ENCODE measurements around the gene SMIM36. TPM values are rescaled to one million over a fixed set of nuclear protein-coding genes. Genes with fewer than 3 reads are reported as not detected.
A peak's percentile ranks its signal among the peaks of the same experiment; 100 is the strongest.

Gene SMIM36
- total and polyA plus RNA-seq, 8 donors = 0.09 TPM; not detected in 7

- Histone ChIP-seq H3K27me3 (no peaks in the 10 kb centered on the region), H3K36me3 (no peaks in the 10 kb centered on the region), H3K27ac (peak overlapping the region in 3 of 4 donors; percentile 38 to 78 (median 70)), H3K9me3 (no peaks in the 10 kb centered on the region), H3K4me1 (peaks cover 0 to 7% (median 3%) of the 10 kb centered on the region in 3 donors), H3K4me3 (peak overlapping the region; percentile 76 to 95 (median 85))
- 0% methylated on average over 21 of the region's 21 CpGs for WGBS, 2 donors
- FAIRE-seq = no peak
- peak; percentile 16 to 41 (median 34) for ATAC-seq
- no peak for TF ChIP-seq CTCF (IDR thresholded peaks at IDR 0.05)
- intact Hi-C loops (cut with DNase I) = no loop called here
- DNase-seq = peak in 5 of 6 donors; percentile 16 to 77 (median 47)
These were observed 90.5 kb downstream of the SMIM36 start for GRCh38 chr17:55420776-55421178.

- intact Hi-C loops (cut with DNase I) = no loop called here
- ATAC-seq (no peak), FAIRE-seq (no peak), DNase-seq (no peak)
- Histone ChIP-seq H3K36me3 (no peaks in the 10 kb centered on the region), H3K4me1 (peaks cover 0 to 7% (median 3%) of the 10 kb centered on the region in 3 donors), H3K4me3 (peak overlapping the region; percentile 76 to 95 (median 85)), H3K27me3 (no peaks in the 10 kb centered on the region), H3K27ac (peak overlapping the region in 1 of 4 donors; percentile 70), H3K9me3 (no peaks in the 10 kb centered on the region)
- WGBS, 2 donors = 36 to 42% methylated on average over 6 of the region's 6 CpGs
- no peak for TF ChIP-seq CTCF (IDR thresholded peaks at IDR 0.05)
These were observed 91.0 kb downstream of the SMIM36 start for GRCh38 chr17:55420067-55420775.

- no peak for TF ChIP-seq CTCF (IDR thresholded peaks at IDR 0.05)
- Histone ChIP-seq H3K27ac (no peak overlapping the region), H3K27me3 (no peaks in the 10 kb centered on the region), H3K36me3 (no peaks in the 10 kb centered on the region), H3K9me3 (no peaks in the 10 kb centered on the region), H3K4me3 (no peak overlapping the region), H3K4me1 (peaks cover 0 to 7% (median 3%) of the 10 kb centered on the region in 3 donors)
- ATAC-seq (no peak), DNase-seq (no peak), FAIRE-seq (no peak)
- WGBS, 2 donors = 77 to 79% methylated on average over 3 of the region's 3 CpGs
- intact Hi-C loops (cut with DNase I) = no loop called here
These were observed 92.6 kb downstream of the SMIM36 start for GRCh38 chr17:55418369-55419268.

GRCh38 chr17:55417411-55418268 lies 93.6 kb downstream of the SMIM36 start:
- WGBS, 2 donors = 96 to 98% methylated on average over 4 of the region's 4 CpGs
- FAIRE-seq = no peak
- intact Hi-C loops (cut with DNase I) = no loop called here

More at GRCh38 chr17:55417411-55418268, 93.6 kb downstream of the SMIM36 start:
- TF ChIP-seq CTCF (IDR thresholded peaks at IDR 0.05) = no peak
- Histone ChIP-seq H3K27me3 (no peaks in the 10 kb centered on the region), H3K36me3 (no peaks in the 10 kb centered on the region), H3K27ac (no peak overlapping the region), H3K4me3 (no peak overlapping the region), H3K9me3 (no peaks in the 10 kb centered on the region), H3K4me1 (peaks cover 0 to 7% (median 3%) of the 10 kb centered on the region in 3 donors)
- ATAC-seq (no peak), DNase-seq (no peak)

All from pancreas (tissue), 10 donors.